Measurements from ENCODE around the gene ZNF75A.

GRCh38 chr16:3349175-3349574, 43.9 kb downstream of the ZNF75A start:
- TF ChIP-seq CTCF (IDR thresholded peaks at IDR 0.05) (no peak), POLR2AphosphoS5 (IDR thresholded peaks at IDR 0.05; ENCODE audit: low read depth, low read length) (no peak), TCF7L2 (IDR thresholded peaks at IDR 0.05; ENCODE audit: low read depth, low read length) (no peak)

All from Panc1 (cell line).